GM08714 (cell line): ENCODE measurements around the gene SLC9A5.

ENCODE experiments used
- H3K4me3 ChIP-seq: fragments of 200-500 bp; sonication (Bioruptor generic); 2 replicates; pipeline ENCODE4 v1.5.1; 2014; ENCODE audit warnings: mild to moderate bottlenecking, low read length, inconsistent platforms
- ZNF274 ChIP-seq: IDR thresholded peaks from 2 replicates; pipeline ENCODE4 v1.6.1; 2012; ENCODE audit warnings: mild to moderate bottlenecking, low read depth, low read length

SLC9A5 gene

GRCh38 chr16:67268136-67268579, 19.4 kb downstream of the SLC9A5 start:
- TF ChIP-seq ZNF274, result no peak
- no peak overlapping the region for H3K4me3 ChIP-seq

- no peak overlapping the region for H3K4me3 ChIP-seq
- no peak for TF ChIP-seq ZNF274
Measured at GRCh38 chr16:67269766-67270165, 21.0 kb downstream of the SLC9A5 start.

DNA sequence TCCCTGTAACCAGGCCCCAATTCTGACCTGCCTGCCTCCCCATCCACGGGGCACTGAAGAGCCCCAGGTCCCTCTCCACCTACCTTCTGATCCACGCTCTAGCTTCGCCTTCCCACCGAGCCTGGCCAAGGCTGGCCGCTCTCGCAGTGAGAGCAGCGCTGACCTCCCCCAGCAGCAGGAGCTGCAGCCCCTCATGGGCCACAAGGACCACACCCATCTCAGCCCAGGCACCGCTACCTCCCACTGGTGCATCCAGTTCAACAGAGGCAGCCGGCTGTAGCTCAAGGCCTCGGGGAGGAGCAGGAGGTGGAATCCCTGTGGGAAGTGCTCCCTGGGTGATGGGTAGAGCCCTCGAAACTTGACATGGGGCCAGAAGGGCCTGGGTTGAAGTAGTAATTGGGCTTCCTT, 22.2 kb downstream of the SLC9A5 start:
- no peak overlapping the region for H3K4me3 ChIP-seq
- no peak for TF ChIP-seq ZNF274

DNA sequence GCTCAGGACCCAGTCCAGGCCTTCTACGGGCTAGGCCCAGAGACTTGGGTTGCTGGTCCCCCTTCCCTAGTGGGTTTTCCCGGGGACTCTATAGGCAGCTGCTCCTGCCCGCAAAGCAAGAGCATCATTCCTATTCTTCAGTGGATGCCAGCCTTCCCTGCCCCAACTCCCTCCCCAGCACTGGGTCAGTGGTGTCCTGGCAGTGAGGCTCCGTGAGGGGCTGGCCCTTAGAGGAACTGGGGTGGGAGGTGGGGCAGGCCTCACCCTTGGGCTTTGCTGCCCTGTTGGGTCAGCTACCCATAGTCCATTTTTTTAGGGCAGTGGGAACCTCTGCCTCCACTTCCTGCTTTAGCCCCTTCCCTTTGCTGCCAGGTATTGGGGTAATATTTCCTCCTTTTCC, 22.7 kb downstream of the SLC9A5 start:
- no peak for TF ChIP-seq ZNF274

DNA sequence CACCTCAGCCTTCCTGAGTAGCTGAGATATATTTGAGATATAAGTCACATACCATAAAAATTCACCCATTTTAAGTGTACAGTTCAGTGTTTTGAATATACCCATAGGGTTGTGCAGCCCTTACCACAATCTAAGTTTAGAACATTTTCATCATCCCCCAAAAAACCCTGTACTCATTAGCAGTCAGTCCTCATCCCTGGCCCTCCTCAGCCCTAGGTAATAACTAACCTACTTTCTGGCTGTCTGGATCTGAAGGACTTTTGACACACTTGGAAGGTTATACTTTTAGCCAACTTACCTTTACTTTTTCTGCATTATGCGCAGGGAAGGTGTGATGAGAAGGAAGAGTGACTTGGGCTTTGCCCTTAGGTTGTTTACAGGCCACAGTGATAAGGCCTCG, 26.5 kb downstream of the SLC9A5 start:
- TF ChIP-seq ZNF274, result no peak
- no peak overlapping the region for H3K4me3 ChIP-seq

More for the DNA sequence above, 22.7 kb downstream of the SLC9A5 start:
- H3K4me3 ChIP-seq, result no peak overlapping the region

DNA sequence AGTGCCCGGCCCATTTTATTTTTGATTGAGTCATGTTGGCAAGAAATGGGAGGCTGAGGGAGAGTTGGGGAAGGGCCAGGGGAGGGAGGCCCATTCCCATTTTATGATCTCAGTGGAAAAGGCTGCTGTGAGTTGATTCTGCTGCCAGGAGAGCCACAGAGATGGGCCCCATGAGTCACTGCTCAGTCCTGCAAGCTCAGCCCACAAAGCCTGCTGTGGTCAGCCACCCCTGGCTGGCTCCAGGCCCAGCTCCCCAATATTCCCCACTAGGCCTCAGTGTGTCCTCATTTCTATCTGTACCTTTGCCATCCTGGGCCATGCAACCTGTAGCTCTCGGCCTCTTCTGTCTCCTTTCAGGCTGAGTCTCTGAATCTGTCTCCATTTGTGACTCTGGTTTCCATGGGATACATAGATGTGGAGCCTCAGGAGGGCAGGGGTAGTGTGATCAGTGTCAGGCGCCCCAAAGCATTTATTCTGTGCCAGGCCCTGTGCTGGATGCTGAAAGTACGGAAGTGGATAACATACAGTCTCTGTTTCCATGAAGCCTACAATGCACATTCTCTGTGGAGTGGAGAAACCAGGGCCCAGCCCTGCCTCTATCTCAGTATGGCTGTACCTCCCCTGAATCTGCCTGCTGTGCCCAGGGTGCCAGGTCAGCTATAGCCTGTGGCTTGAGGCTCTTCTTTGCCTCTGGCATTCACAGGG, 28.7 kb downstream of the SLC9A5 start:
- no peak for TF ChIP-seq ZNF274
- H3K4me3 ChIP-seq, result no peak overlapping the region

DNA sequence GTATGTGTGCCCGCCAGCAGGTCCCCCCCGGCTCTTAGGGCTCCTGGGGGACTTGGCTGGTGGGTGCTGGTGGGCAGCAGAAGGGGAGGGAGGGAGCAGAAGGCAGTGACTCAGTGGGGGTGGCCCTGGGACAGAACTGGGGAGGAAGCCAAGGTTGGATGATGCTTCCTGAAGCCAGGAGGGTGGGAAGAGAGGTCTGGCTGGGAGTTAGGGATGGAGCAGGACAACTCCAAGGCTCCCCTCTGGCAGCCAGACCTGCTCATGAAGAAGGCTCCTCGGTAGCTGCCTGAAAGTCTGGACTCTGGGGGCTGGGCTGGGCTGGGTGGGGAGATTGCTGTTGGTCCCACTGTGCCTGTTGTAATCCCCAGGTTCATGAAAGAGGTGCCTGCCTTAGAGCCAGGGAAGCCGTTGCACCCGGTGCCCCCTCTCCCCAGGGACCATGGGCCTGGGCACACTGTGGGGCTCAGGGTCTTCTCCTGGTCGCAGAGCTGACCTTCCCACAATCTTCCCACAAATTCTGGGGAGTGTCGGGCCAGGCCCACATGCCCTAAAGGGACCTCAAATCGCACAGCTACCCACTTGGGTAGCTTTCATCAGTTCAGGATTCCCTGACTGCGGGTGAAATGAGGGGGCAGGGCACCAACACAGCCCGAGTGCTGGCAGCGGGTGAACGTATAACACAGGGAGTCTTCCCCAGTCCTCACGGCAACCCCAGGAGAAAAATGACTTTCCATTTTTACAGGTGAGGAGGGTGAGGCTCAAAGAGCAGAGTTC, 29.4 kb downstream of the SLC9A5 start:
- no peak for TF ChIP-seq ZNF274
- H3K4me3 ChIP-seq, result peak overlapping the region; percentile 63; the same call in 1 of the 2 replicates

DNA sequence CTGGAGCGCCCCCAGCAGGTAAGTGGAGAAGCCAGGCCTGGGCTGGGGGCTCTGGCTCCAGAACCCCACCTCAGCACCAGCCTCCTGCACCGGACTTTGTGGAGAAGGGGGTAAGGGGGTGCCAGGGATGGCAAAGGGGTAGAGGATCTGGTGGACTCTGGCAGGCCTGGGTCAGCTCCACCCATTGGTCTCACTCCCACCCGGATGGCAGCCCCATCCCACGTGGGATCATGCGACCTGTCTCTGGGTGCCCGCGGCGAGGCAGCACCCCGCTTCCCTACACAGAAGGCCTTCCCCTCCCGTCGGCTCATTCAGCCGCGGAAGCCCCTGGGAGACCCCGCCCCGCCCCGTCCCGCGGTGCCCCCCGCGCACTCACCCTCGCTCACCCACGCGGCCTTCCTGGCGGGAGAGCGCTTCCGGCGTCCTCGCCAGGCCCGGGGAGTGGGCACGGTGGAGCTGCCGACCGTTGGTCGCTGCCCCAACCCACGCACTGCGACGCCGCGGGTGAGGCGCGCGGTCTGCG, 30.1 kb downstream of the SLC9A5 start:
- peak overlapping the region; percentile 63; the same call in 1 of the 2 replicates for H3K4me3 ChIP-seq

DNA sequence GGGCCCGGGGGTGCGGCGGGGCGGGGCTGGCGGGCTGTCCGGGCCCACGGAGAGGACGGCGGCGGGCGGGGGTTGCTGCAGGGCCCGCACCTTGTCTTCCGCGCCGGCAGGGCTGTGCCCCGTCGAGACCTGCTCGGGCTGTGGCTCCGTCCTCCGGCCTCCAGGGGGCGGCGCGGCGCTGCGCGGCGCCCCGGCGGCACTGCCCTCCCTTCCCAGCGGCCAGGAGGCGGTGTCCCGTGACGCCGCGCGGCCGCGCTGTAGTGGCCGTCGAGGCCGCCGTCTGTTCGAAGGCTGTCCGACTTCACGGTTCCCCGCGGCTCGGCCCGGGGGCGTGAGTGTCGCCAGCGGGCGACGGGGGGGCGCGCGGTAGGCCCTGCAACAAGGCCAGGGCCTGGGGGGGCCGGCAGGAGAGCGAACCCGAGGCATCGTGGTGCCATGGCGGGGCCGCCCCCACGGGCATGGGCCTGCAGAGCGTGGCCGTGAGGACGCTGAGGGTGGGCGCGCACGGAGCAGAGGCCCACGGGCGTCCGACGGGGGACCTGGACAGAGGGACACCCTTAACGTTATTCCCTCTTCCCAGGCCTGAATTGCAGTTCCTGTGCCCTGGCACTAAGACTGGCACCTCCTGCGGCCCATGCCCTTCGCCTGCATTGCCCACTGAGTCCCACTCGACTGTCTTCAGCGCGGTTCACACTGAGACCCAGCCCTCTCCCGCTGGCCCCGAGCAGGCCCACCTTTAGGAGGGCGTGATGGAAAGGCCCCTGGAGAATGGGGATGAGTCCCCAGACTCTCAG, 30.7 kb downstream of the SLC9A5 start, which contains the start of gene PLEKHG4:
PLEKHG4 (plus strand) TSS at position 237 of the 794 bp plus-strand sequence; CDS start at position 750, 513 bp downstream.
- peak within 1 kb of the TSS; percentile 63; the same call in 1 of the 2 replicates for H3K4me3 ChIP-seq

More for the DNA sequence above, 30.1 kb downstream of the SLC9A5 start:
- TF ChIP-seq ZNF274, result no peak

DNA sequence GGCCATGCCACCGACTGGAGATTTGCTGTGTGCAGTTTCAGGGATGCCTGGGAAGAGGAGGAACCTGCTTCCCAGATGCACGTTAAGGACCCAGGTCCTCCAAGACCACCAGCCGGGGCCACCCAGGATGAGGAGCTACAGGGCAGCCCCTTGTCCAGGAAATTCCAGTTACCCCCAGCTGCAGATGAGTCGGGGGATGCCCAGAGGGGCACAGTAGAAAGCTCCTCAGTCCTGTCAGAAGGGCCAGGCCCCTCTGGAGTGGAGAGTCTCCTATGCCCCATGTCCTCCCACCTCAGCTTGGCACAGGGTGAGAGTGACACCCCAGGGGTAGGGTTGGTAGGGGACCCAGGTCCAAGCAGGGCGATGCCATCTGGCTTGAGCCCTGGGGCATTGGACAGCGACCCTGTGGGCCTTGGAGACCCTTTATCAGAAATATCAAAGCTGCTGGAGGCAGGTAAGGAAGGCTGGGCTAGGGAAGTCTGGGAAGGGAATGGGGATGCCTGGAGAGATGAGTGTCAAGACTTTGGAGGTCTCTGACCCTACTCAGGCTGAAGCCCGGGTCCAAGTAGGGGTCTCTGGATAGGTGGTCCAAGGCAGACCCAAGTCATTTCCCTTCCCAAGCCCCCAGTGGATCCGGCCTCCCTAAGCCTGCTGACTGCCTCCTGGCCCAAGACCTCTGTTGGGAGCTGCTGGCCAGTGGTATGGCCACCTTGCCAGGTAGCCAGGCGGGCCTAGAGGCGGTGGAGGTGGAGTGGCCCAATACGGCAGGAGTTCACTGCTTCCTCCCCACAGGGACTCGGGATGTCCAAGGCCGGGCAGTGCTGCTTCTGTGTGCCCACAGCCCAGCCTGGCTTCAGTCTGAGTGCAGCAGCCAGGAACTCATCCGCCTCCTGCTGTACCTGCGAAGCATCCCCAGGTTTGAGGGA, 31.6 kb downstream of the SLC9A5 start:
- no peak overlapping the region for H3K4me3 ChIP-seq
- no peak for TF ChIP-seq ZNF274

More for the DNA sequence above, 30.7 kb downstream of the SLC9A5 start, which contains the start of gene PLEKHG4:
- no peak for TF ChIP-seq ZNF274

DNA sequence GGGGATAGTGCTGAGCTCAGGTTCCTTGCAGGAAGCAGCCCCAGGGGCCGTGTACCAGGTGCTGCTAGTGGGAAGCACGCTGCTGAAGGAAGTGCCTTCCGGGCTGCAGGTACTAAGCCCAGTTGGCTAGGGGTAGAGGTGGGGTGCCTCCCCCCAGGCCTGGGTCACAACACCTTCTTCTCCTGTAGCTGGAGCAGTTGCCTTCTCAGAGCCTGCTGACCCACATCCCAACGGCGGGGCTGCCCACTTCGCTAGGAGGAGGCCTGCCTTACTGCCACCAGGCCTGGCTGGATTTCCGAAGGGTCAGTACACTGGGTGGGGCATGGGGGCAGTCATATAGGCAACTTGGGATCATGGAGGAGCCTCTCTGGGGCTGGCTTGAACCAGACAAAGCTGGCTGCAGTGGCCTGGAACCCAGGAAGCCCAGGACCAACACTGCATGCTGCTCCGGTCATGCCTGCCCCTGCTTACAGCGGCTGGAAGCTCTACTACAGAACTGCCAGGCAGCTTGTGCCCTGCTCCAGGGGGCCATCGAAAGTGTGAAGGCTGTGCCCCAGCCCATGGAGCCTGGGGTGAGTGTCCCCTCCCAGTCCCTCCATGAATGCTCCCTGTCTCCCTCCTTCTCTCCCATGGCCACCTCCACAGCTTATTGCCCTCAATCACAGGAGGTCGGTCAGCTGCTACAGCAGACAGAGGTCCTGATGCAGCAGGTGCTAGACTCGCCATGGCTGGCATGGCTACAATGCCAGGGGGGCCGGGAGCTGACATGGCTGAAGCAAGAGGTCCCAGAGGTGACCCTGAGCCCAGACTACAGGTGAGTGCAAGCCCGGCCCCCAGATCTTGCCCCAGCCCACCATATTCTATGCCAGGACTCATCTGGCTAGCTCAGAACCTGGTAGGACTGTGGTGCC, 33.0 kb downstream of the SLC9A5 start:
- no peak for TF ChIP-seq ZNF274

GRCh38 chr16:67282447-67282805, 33.6 kb downstream of the SLC9A5 start:
- no peak for TF ChIP-seq ZNF274
- H3K4me3 ChIP-seq, result no peak overlapping the region

More for the DNA sequence above, 33.0 kb downstream of the SLC9A5 start:
- no peak overlapping the region for H3K4me3 ChIP-seq
